Ramos (cell line): ENCODE data around the gene HDAC10.

Experiments used
- in situ Hi-C: fragments of 300-500 bp; cut with MboI; formaldehyde crosslinking; loops from one replicate; pipeline ENCODE4 v1.14.3; 2022; ENCODE audit warnings: low sequenced_read_pairs; ENCODE audit not compliant: unreplicated experiment

HDAC10 gene

GRCh38 chr22:50250555-50251476 is at the start of gene HDAC10:
TSS of gene HDAC10 (minus strand) at chr22:50251265. CDS start at chr22:50251032, 233 bp downstream.
- in situ Hi-C loops: no loop called here

GRCh38 chr22:50300620-50301257 is 49.7 kb upstream of the HDAC10 start:
- in situ Hi-C loops: no loop called here

- in situ Hi-C loops: no loop called here
These were observed 48.9 kb upstream of the HDAC10 start for GRCh38 chr22:50299785-50300619.

GRCh38 chr22:50298937-50299784 is 48.1 kb upstream of the HDAC10 start:
- in situ Hi-C loops: no loop called here

GRCh38 chr22:50298266-50298637 is 47.2 kb upstream of the HDAC10 start:
- in situ Hi-C loops: no loop called here

GRCh38 chr22:50297510-50298265 is 46.6 kb upstream of the HDAC10 start:
- in situ Hi-C loops: no loop called here

GRCh38 chr22:50296658-50297490 is 45.8 kb upstream of the HDAC10 start:
- in situ Hi-C loops: no loop called here

GRCh38 chr22:50294319-50294656 is 43.2 kb upstream of the HDAC10 start:
- in situ Hi-C loops: no loop called here

- in situ Hi-C loops: no loop called here
These were observed 42.6 kb upstream of the HDAC10 start for GRCh38 chr22:50293441-50294318.

- in situ Hi-C loops: no loop called here
These were observed 41.8 kb upstream of the HDAC10 start for GRCh38 chr22:50292643-50293440.

- in situ Hi-C loops: no loop called here
These were observed 39.0 kb upstream of the HDAC10 start for GRCh38 chr22:50289942-50290630.

GRCh38 chr22:50289151-50289941 is 38.3 kb upstream of the HDAC10 start:
- in situ Hi-C loops: no loop called here

GRCh38 chr22:50287731-50288130 is 36.7 kb upstream of the HDAC10 start:
- in situ Hi-C loops: no loop called here

GRCh38 chr22:50286701-50287318 is 35.7 kb upstream of the HDAC10 start:
- in situ Hi-C loops: no loop called here

GRCh38 chr22:50286275-50286674 is 35.2 kb upstream of the HDAC10 start:
- in situ Hi-C loops: no loop called here
